ENCODE results near the gene RPS6KA5.
"Not testable (repeated sequence)": the region's sequence is repeated elsewhere in the genome, so short reads cannot be mapped to it uniquely, and the experiment has no call there.

The RPS6KA5 gene

GRCh38 chr14:90959344-90959743 is 101.1 kb downstream of the RPS6KA5 start:
- Histone ChIP-seq H3K36me3 (ENCODE audit: control insufficient read depth, insufficient read depth, low read length) (no peaks in the 10 kb centered on the region), H3K4me3 (ENCODE audit: insufficient read depth, low read depth, low read length) (no peak overlapping the region), H3K4me1 (ENCODE audit: control insufficient read depth, insufficient read depth, low read length) (no peaks in the 10 kb centered on the region), H3K9me3 (ENCODE audit: control insufficient read depth, low read length) (no peaks in the 10 kb centered on the region), H3K27ac (ENCODE audit: insufficient read depth, low read depth, low read length, poor library complexity, severe bottlenecking) (no peak overlapping the region), H3K27me3 (ENCODE audit: control insufficient read depth, insufficient read depth, low read length, poor library complexity, severe bottlenecking) (no peaks in the 10 kb centered on the region)
- 95 to 98% methylated on average over 3 of the region's 3 CpGs for WGBS, 2 experiments

GRCh38 chr14:90956273-90956672 is 104.2 kb downstream of the RPS6KA5 start:
- no peak overlapping the region for H3K4me3 ChIP-seq (ENCODE audit: insufficient read depth, low read depth, low read length)
- no peaks in the 10 kb centered on the region for H3K4me1 ChIP-seq (ENCODE audit: control insufficient read depth, insufficient read depth, low read length)
- H3K36me3 ChIP-seq (ENCODE audit: control insufficient read depth, insufficient read depth, low read length), result no peaks in the 10 kb centered on the region
- peaks cover 2% of the 10 kb centered on the region for H3K9me3 ChIP-seq (ENCODE audit: control insufficient read depth, low read length)
- no peak overlapping the region for H3K27ac ChIP-seq (ENCODE audit: insufficient read depth, low read depth, low read length, poor library complexity, severe bottlenecking)
- H3K27me3 ChIP-seq (ENCODE audit: control insufficient read depth, insufficient read depth, low read length, poor library complexity, severe bottlenecking), result no peaks in the 10 kb centered on the region

- WGBS, 2 experiments, result 91 to 95% methylated on average over 2 of the region's 2 CpGs
- H3K4me3 ChIP-seq (ENCODE audit: insufficient read depth, low read depth, low read length); H3K4me1 ChIP-seq (ENCODE audit: control insufficient read depth, insufficient read depth, low read length); H3K27ac ChIP-seq (ENCODE audit: insufficient read depth, low read depth, low read length, poor library complexity, severe bottlenecking); H3K36me3 ChIP-seq (ENCODE audit: control insufficient read depth, insufficient read depth, low read length); H3K27me3 ChIP-seq (ENCODE audit: control insufficient read depth, insufficient read depth, low read length, poor library complexity, severe bottlenecking); H3K9me3 ChIP-seq (ENCODE audit: control insufficient read depth, low read length): not testable (repeated sequence)
Observed at GRCh38 chr14:90953643-90954042, 106.8 kb downstream of the RPS6KA5 start.

DNA sequence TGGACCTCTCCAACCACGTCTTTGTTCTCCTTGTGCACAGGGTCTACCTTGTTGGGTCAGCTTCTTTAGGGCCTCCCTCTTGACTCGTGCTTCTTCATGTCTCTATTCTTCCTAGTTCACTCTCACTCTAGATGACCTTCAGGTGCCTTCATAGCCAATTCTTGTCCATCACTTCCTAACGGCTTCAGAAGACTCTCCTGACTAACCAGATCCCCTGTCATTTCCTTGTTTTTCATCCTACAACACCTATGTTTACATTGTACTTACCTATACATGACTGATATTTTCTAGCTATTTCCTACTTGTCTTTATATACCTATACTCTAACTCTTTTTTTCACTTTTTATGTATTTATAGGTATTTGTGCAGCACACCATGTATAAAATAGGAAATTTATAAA is 117.1 kb downstream of the RPS6KA5 start:
- Histone ChIP-seq H3K4me3 (ENCODE audit: insufficient read depth, low read depth, low read length) (no peak overlapping the region), H3K9me3 (ENCODE audit: control insufficient read depth, low read length) (no peaks in the 10 kb centered on the region), H3K4me1 (ENCODE audit: control insufficient read depth, insufficient read depth, low read length) (no peaks in the 10 kb centered on the region), H3K27me3 (ENCODE audit: control insufficient read depth, insufficient read depth, low read length, poor library complexity, severe bottlenecking) (no peaks in the 10 kb centered on the region), H3K27ac (ENCODE audit: insufficient read depth, low read depth, low read length, poor library complexity, severe bottlenecking) (no peak overlapping the region), H3K36me3 (ENCODE audit: control insufficient read depth, insufficient read depth, low read length) (no peaks in the 10 kb centered on the region)
- WGBS, 2 experiments, result 91 to 95% methylated on average over 3 of the region's 3 CpGs

GRCh38 chr14:90942511-90942910 is 117.9 kb downstream of the RPS6KA5 start:
- Histone ChIP-seq H3K9me3 (ENCODE audit: control insufficient read depth, low read length) (no peaks in the 10 kb centered on the region), H3K4me1 (ENCODE audit: control insufficient read depth, insufficient read depth, low read length) (no peaks in the 10 kb centered on the region), H3K4me3 (ENCODE audit: insufficient read depth, low read depth, low read length) (no peak overlapping the region), H3K27ac (ENCODE audit: insufficient read depth, low read depth, low read length, poor library complexity, severe bottlenecking) (no peak overlapping the region), H3K27me3 (ENCODE audit: control insufficient read depth, insufficient read depth, low read length, poor library complexity, severe bottlenecking) (no peaks in the 10 kb centered on the region), H3K36me3 (ENCODE audit: control insufficient read depth, insufficient read depth, low read length) (no peaks in the 10 kb centered on the region)
- 92 to 97% methylated on average over 2 of the region's 2 CpGs for WGBS, 2 experiments

GRCh38 chr14:90941706-90942105 is 118.7 kb downstream of the RPS6KA5 start:
- no peaks in the 10 kb centered on the region for H3K9me3 ChIP-seq (ENCODE audit: control insufficient read depth, low read length)
- H3K4me1 ChIP-seq (ENCODE audit: control insufficient read depth, insufficient read depth, low read length), result no peaks in the 10 kb centered on the region
- 100% methylated on average over 2 of the region's 2 CpGs; no CpG with 5 or more reads in 1 of the 2 experiments for WGBS, 2 experiments

DNA sequence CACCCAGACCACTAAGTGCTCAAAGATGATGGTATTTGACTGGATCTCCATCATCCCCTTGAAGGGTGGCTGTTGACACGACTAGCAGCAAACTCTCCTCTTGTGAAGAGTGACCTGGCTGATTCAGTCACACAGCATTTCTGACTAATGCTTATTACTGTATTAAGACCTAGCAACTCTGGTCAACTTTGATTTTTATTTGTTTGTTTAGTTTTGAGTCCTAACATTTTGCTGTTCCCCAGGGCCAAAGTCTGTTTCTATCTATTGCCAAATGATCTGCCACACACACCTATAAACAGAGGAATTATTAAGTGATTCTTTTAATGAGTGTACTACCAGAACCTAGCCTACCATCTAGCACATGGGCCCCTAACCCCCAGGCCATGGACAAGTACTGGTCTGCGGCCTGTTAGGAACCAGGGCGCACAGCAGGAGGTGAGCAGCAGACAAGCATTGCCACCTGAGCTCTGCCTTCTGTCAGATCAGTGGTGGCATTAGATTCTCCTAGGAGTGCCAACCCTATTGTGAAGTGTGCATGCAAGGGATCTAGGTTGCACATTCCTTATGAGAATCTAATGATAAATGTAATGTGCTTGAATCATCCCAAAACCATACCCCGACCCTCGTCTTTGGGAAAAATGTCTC is 120.0 kb downstream of the RPS6KA5 start:
- Histone ChIP-seq H3K4me3 (ENCODE audit: insufficient read depth, low read depth, low read length) (no peak overlapping the region), H3K4me1 (ENCODE audit: control insufficient read depth, insufficient read depth, low read length) (no peaks in the 10 kb centered on the region), H3K27ac (ENCODE audit: insufficient read depth, low read depth, low read length, poor library complexity, severe bottlenecking) (no peak overlapping the region), H3K9me3 (ENCODE audit: control insufficient read depth, low read length) (no peaks in the 10 kb centered on the region), H3K36me3 (ENCODE audit: control insufficient read depth, insufficient read depth, low read length) (no peaks in the 10 kb centered on the region), H3K27me3 (ENCODE audit: control insufficient read depth, insufficient read depth, low read length, poor library complexity, severe bottlenecking) (no peaks in the 10 kb centered on the region)
- WGBS, 2 experiments, result 95 to 99% methylated on average over 5 of the region's 5 CpGs

More at GRCh38 chr14:90941706-90942105, 118.7 kb downstream of the RPS6KA5 start:
- H3K36me3 ChIP-seq (ENCODE audit: control insufficient read depth, insufficient read depth, low read length), result no peaks in the 10 kb centered on the region
- H3K27ac ChIP-seq (ENCODE audit: insufficient read depth, low read depth, low read length, poor library complexity, severe bottlenecking), result no peak overlapping the region
- H3K27me3 ChIP-seq (ENCODE audit: control insufficient read depth, insufficient read depth, low read length, poor library complexity, severe bottlenecking), result no peaks in the 10 kb centered on the region
- H3K4me3 ChIP-seq (ENCODE audit: insufficient read depth, low read depth, low read length), result no peak overlapping the region

GRCh38 chr14:90939252-90939795 is 121.1 kb downstream of the RPS6KA5 start:
- H3K36me3 ChIP-seq (ENCODE audit: control insufficient read depth, insufficient read depth, low read length); H3K4me1 ChIP-seq (ENCODE audit: control insufficient read depth, insufficient read depth, low read length); H3K27me3 ChIP-seq (ENCODE audit: control insufficient read depth, insufficient read depth, low read length, poor library complexity, severe bottlenecking); H3K4me3 ChIP-seq (ENCODE audit: insufficient read depth, low read depth, low read length); H3K9me3 ChIP-seq (ENCODE audit: control insufficient read depth, low read length); H3K27ac ChIP-seq (ENCODE audit: insufficient read depth, low read depth, low read length, poor library complexity, severe bottlenecking): not testable (repeated sequence)
- 96% methylated on average over 4 of the region's 4 CpGs for WGBS, 2 experiments

DNA sequence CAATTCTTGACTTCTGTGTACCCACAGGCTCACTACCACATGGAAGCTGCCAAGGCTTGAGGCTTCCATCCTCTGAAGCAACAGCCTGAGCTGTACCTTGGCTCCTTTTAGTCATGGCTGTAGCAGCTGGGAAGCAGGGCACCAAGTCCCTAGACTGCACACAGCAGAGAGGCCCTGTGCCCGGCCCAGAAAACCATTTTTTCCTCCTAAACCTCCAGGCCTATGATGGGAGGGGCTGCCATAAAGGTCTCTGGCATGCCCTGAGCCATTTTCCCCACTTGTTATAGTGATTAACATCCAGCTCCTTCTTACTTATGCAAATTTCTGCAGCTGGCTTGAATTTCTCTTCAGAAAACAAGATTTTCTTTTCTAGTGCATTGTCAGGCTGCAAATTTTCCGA is 121.8 kb downstream of the RPS6KA5 start:
- no peaks in the 10 kb centered on the region for H3K4me1 ChIP-seq (ENCODE audit: control insufficient read depth, insufficient read depth, low read length)
- H3K9me3 ChIP-seq (ENCODE audit: control insufficient read depth, low read length), result no peaks in the 10 kb centered on the region
- H3K36me3 ChIP-seq (ENCODE audit: control insufficient read depth, insufficient read depth, low read length), result no peaks in the 10 kb centered on the region
- WGBS, 2 experiments, result 87 to 92% methylated on average over 2 of the region's 2 CpGs
- H3K27me3 ChIP-seq (ENCODE audit: control insufficient read depth, insufficient read depth, low read length, poor library complexity, severe bottlenecking), result no peaks in the 10 kb centered on the region
- no peak overlapping the region for H3K27ac ChIP-seq (ENCODE audit: insufficient read depth, low read depth, low read length, poor library complexity, severe bottlenecking)
- H3K4me3 ChIP-seq (ENCODE audit: insufficient read depth, low read depth, low read length), result no peak overlapping the region

DNA sequence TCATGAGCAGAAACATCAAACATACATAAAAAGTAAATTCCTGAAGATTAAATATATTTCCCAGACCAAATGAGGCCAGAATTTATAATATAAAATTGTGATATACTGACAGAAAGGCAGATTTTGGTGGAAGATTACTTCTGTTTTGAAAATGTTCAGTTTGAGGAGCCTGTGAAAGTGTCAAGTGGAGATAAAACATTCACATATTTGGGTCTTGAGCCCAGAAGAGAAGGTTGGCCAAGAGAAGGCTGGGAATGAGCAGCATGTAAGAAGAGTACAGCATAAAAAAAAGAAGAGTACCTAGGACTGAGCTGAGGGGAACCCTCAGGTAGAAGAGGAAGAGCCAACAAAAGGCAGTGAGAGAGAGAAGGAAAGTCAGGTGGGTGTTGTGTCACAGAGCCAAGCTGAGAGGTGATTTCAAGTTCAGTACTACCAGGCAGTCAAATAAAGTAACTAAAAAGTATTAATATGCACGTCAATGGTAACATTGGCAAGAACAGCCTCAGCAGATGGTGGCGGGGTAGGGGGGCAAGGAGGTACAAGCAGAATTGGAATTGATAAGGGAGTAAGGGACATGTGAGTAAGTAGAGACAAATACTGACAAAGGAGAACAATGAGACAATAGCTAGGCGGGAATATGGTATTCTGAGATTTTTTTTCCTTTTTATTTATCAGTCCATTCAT is 123.5 kb downstream of the RPS6KA5 start:
- H3K4me3 ChIP-seq (ENCODE audit: insufficient read depth, low read depth, low read length), result no peak overlapping the region
- H3K27me3 ChIP-seq (ENCODE audit: control insufficient read depth, insufficient read depth, low read length, poor library complexity, severe bottlenecking), result no peaks in the 10 kb centered on the region
- 95 to 96% methylated on average over 2 of the region's 3 CpGs for WGBS, 2 experiments
- no peaks in the 10 kb centered on the region for H3K4me1 ChIP-seq (ENCODE audit: control insufficient read depth, insufficient read depth, low read length)
- H3K36me3 ChIP-seq (ENCODE audit: control insufficient read depth, insufficient read depth, low read length), result no peaks in the 10 kb centered on the region
- H3K9me3 ChIP-seq (ENCODE audit: control insufficient read depth, low read length), result no peaks in the 10 kb centered on the region
- no peak overlapping the region for H3K27ac ChIP-seq (ENCODE audit: insufficient read depth, low read depth, low read length, poor library complexity, severe bottlenecking)
